GM10266 (cell line): ENCODE measurements around the gene COPB2.

Experiments used
- DNase-seq: peaks from one replicate; pipeline ENCODE4 v3.0.0; 2012; ENCODE audit errors: extremely low spot score
- CTCF ChIP-seq: IDR thresholded peaks from 2 replicates; pipeline ENCODE4 v1.5.1; 2012; ENCODE audit warnings: mild to moderate bottlenecking, low read depth; ENCODE audit not compliant: control insufficient read depth, insufficient read depth; ENCODE audit errors: missing control alignments

Gene COPB2

GRCh38 chr3:139320551-139321309, 68.7 kb downstream of the COPB2 start:
- TF ChIP-seq CTCF = no peak
- no peak for DNase-seq

DNA sequence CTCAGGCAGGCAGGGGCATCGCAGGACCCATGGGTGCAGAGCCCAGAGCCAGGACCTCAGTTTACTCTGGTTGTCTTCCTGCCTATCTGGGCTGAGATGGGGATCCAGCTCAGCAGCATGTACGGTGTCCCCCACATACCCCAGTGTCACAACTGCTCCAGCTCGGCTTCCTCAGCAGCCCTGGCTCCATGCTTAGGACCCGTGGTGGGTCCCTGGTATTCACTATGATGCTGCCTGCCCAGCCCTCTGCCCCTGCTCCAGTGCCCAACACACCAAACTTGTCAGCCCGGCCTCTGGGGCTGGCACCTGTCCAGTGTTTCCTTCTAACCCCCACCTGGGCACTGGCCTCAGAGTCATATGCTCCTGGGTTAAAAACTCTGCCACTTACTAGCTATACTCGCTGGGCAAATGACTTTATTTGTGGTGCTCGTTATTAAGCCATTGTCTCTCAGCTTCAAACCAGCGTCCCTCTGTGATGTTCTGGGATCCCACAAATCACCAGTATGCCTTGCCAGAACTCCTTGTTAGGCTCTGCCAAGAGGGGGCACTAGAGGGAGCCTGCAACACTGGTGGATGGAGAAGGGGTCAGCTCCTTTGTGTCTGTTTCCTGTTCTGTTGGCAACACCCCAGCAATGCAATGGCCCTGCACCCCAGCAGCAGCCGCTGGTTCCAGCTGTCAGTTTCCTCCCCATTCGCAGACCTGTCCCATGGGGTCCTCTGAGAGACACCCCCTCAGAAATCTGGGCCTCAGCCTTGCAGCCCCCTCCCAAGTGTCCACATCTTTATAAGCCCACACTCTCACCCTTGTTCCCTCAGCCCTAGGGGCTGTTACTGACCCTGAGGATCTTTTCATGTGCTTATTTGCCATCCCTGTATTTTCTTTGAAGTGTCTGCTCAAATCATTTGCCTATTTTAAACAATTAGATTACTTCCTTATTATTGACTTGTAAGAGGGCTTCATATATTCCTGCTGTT, 69.7 kb downstream of the COPB2 start:
- peak; percentile 19 for TF ChIP-seq CTCF

DNA sequence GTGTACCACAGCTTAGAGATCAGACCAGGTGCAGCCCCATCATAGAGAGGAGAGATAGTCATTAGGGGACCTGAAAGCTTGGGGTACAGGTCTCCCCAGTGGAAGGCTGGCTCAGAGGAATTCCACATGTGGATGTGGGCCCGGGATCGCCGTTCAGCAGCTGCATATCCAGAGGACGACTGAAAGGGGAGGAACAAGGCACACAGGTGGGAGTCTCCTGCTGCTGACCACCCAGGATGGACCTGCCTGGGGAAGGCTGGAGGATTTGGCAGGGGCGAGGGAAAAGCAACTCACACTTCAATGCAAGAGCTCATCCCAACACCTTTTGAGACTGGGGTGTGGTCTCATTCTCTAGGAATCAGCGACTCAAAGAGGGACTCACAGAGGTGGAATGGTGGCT, 70.6 kb downstream of the COPB2 start:
- DNase-seq = no peak
- no peak for TF ChIP-seq CTCF

More for the DNA sequence above, 69.7 kb downstream of the COPB2 start:
- DNase-seq = no peak

- DNase-seq = no peak
- TF ChIP-seq CTCF = no peak
These were observed 71.0 kb downstream of the COPB2 start for GRCh38 chr3:139318431-139318816.

GRCh38 chr3:139317660-139318430, 71.6 kb downstream of the COPB2 start:
- DNase-seq = no peak
- no peak for TF ChIP-seq CTCF

- DNase-seq = no peak
These were observed 72.2 kb downstream of the COPB2 start for GRCh38 chr3:139317215-139317614.

More at GRCh38 chr3:139317215-139317614, 72.2 kb downstream of the COPB2 start:
- no peak for TF ChIP-seq CTCF
